ENCODE data around the gene AKT1.

DNA sequence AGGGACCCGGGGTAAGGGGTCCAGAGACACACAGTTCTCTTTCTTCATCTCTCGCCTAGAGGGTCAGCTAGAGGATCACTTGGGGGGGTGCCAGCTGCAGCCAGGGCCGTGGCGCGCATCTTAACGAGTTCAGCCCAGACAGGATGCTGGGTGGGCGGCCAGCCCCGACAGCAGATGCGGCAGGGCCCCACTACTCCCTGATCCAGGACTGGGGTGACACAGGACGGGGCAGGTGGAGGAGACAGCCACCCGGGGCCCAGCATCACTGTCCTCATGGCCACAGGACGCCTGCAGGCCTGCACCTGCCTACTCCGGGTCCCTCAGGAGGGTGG is 12.8 kb downstream of the AKT1 start:
- TF ChIP-seq, protein P1, sequence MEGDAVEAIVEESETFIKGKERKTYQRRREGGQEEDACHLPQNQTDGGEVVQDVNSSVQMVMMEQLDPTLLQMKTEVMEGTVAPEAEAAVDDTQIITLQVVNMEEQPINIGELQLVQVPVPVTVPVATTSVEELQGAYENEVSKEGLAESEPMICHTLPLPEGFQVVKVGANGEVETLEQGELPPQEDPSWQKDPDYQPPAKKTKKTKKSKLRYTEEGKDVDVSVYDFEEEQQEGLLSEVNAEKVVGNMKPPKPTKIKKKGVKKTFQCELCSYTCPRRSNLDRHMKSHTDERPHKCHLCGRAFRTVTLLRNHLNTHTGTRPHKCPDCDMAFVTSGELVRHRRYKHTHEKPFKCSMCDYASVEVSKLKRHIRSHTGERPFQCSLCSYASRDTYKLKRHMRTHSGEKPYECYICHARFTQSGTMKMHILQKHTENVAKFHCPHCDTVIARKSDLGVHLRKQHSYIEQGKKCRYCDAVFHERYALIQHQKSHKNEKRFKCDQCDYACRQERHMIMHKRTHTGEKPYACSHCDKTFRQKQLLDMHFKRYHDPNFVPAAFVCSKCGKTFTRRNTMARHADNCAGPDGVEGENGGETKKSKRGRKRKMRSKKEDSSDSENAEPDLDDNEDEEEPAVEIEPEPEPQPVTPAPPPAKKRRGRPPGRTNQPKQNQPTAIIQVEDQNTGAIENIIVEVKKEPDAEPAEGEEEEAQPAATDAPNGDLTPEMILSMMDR (IDR thresholded peaks at IDR 0.05; ENCODE audit: low read depth, low read length, missing input control) = no peak
- TF ChIP-seq, protein P2, sequence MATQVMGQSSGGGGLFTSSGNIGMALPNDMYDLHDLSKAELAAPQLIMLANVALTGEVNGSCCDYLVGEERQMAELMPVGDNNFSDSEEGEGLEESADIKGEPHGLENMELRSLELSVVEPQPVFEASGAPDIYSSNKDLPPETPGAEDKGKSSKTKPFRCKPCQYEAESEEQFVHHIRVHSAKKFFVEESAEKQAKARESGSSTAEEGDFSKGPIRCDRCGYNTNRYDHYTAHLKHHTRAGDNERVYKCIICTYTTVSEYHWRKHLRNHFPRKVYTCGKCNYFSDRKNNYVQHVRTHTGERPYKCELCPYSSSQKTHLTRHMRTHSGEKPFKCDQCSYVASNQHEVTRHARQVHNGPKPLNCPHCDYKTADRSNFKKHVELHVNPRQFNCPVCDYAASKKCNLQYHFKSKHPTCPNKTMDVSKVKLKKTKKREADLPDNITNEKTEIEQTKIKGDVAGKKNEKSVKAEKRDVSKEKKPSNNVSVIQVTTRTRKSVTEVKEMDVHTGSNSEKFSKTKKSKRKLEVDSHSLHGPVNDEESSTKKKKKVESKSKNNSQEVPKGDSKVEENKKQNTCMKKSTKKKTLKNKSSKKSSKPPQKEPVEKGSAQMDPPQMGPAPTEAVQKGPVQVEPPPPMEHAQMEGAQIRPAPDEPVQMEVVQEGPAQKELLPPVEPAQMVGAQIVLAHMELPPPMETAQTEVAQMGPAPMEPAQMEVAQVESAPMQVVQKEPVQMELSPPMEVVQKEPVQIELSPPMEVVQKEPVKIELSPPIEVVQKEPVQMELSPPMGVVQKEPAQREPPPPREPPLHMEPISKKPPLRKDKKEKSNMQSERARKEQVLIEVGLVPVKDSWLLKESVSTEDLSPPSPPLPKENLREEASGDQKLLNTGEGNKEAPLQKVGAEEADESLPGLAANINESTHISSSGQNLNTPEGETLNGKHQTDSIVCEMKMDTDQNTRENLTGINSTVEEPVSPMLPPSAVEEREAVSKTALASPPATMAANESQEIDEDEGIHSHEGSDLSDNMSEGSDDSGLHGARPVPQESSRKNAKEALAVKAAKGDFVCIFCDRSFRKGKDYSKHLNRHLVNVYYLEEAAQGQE (IDR thresholded peaks at IDR 0.05) = no peak
- TF ChIP-seq GABPA (IDR thresholded peaks at IDR 0.05 in 1 of 2, conservative IDR thresholded peaks at IDR 0.05 in 1 of 2) (no peak), TAF1 (conservative IDR thresholded peaks at IDR 0.05) (no peak), HNF4A (conservative IDR thresholded peaks at IDR 0.05) (no peak), SP1 (IDR thresholded peaks at IDR 0.05) (no peak), RAD21 (IDR thresholded peaks at IDR 0.05) (no peak)
- TF ChIP-seq, protein P3, sequence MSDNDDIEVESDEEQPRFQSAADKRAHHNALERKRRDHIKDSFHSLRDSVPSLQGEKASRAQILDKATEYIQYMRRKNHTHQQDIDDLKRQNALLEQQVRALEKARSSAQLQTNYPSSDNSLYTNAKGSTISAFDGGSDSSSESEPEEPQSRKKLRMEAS (IDR thresholded peaks at IDR 0.05) = no peak
- TF ChIP-seq, protein P4, sequence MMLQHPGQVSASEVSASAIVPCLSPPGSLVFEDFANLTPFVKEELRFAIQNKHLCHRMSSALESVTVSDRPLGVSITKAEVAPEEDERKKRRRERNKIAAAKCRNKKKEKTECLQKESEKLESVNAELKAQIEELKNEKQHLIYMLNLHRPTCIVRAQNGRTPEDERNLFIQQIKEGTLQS (IDR thresholded peaks at IDR 0.05) = no peak

Data from liver (tissue), 3 donors.